ENCODE data around the gene SLCO1B1. TPM values are rescaled to one million over a fixed set of nuclear protein-coding genes. Genes with fewer than 3 reads are reported as not detected.

SLCO1B1 gene
- total RNA-seq, 2 donors from 2014 or later = not detected

- no peaks in the 10 kb centered on the region for H3K9me3 ChIP-seq
- no peaks in the 10 kb centered on the region for H3K4me1 ChIP-seq (ENCODE audit: control insufficient read depth in 1 of 2, low read depth in 2 of 2)
- no peak for ATAC-seq (ENCODE audit: insufficient number of reproducible peaks, low FRiP score, low read depth)
Measured at GRCh38 chr12:21252070-21252469, 121.1 kb downstream of the SLCO1B1 start.

GRCh38 chr12:21257172-21257571, 126.2 kb downstream of the SLCO1B1 start:
- Histone ChIP-seq H3K36me3 (no peaks in the 10 kb centered on the region), H3K27me3 (replicated peaks; ENCODE audit: insufficient read depth) (no peaks in the 10 kb centered on the region), H3K4me1 (ENCODE audit: control insufficient read depth in 1 of 2, low read depth in 2 of 2) (no peaks in the 10 kb centered on the region), H3K9me3 (no peaks in the 10 kb centered on the region), H3K27ac (no peak overlapping the region), H3K4me3 (no peak overlapping the region)
- no peak for ATAC-seq (ENCODE audit: insufficient number of reproducible peaks, low FRiP score, low read depth)
- no peak for DNase-seq (ENCODE audit: low spot score)
- no peak for TF ChIP-seq CTCF (IDR thresholded peaks at IDR 0.05)

More at GRCh38 chr12:21252070-21252469, 121.1 kb downstream of the SLCO1B1 start:
- DNase-seq (ENCODE audit: low spot score) = no peak
- Histone ChIP-seq H3K4me3 (no peak overlapping the region), H3K27me3 (replicated peaks; ENCODE audit: insufficient read depth) (no peaks in the 10 kb centered on the region), H3K27ac (no peak overlapping the region), H3K36me3 (no peaks in the 10 kb centered on the region)
- TF ChIP-seq CTCF (IDR thresholded peaks at IDR 0.05) = no peak

GRCh38 chr12:21264232-21264631, 133.2 kb downstream of the SLCO1B1 start:
- H3K9me3 ChIP-seq = no peaks in the 10 kb centered on the region
- H3K36me3 ChIP-seq = no peaks in the 10 kb centered on the region
- H3K4me3 ChIP-seq = no peak overlapping the region
- no peak for TF ChIP-seq CTCF (IDR thresholded peaks at IDR 0.05)
- no peaks in the 10 kb centered on the region for H3K4me1 ChIP-seq (ENCODE audit: control insufficient read depth in 1 of 2, low read depth in 2 of 2)
- ATAC-seq (ENCODE audit: insufficient number of reproducible peaks, low FRiP score, low read depth) (no peak), DNase-seq (ENCODE audit: low spot score) (no peak)
- no peak overlapping the region for H3K27ac ChIP-seq
- H3K27me3 ChIP-seq (replicated peaks; ENCODE audit: insufficient read depth) = no peaks in the 10 kb centered on the region

- DNase-seq (ENCODE audit: low spot score) (no peak), ATAC-seq (ENCODE audit: insufficient number of reproducible peaks, low FRiP score, low read depth) (no peak)
- H3K36me3 ChIP-seq = no peaks in the 10 kb centered on the region
- no peak for TF ChIP-seq CTCF (IDR thresholded peaks at IDR 0.05)
- no peaks in the 10 kb centered on the region for H3K27me3 ChIP-seq (replicated peaks; ENCODE audit: insufficient read depth)
- H3K27ac ChIP-seq = no peak overlapping the region
- H3K9me3 ChIP-seq = no peaks in the 10 kb centered on the region
- H3K4me3 ChIP-seq = no peak overlapping the region
- no peaks in the 10 kb centered on the region for H3K4me1 ChIP-seq (ENCODE audit: control insufficient read depth in 1 of 2, low read depth in 2 of 2)
Measured at GRCh38 chr12:21265932-21266331, 134.9 kb downstream of the SLCO1B1 start.

GRCh38 chr12:21276826-21277225, 145.8 kb downstream of the SLCO1B1 start:
- no peak for TF ChIP-seq CTCF (IDR thresholded peaks at IDR 0.05)
- DNase-seq (ENCODE audit: low spot score) = no peak
- no peaks in the 10 kb centered on the region for H3K9me3 ChIP-seq
- no peak overlapping the region for H3K27ac ChIP-seq
- no peaks in the 10 kb centered on the region for H3K36me3 ChIP-seq
- H3K27me3 ChIP-seq (replicated peaks; ENCODE audit: insufficient read depth) = no peaks in the 10 kb centered on the region
- H3K4me1 ChIP-seq (ENCODE audit: control insufficient read depth in 1 of 2, low read depth in 2 of 2) = no peaks in the 10 kb centered on the region
- H3K4me3 ChIP-seq = no peak overlapping the region
- no peak for ATAC-seq (ENCODE audit: insufficient number of reproducible peaks, low FRiP score, low read depth)

Other genes with a start within 250 kb of the SLCO1B1 start
- not detected for gene SLCO1A2, start 203.7 kb downstream of the SLCO1B1 start, total RNA-seq
- not detected for gene IAPP, start 241.7 kb downstream of the SLCO1B1 start, total RNA-seq